GM21576 (cell line): ENCODE results near the gene TERT.
"Not testable (repeated sequence)": the region's sequence is repeated elsewhere in the genome, so short reads cannot be mapped to it uniquely, and the experiment has no call there.

ENCODE experiments used
- ATAC-seq: cut with Tn5 transposase; IDR thresholded peaks from one replicate; pipeline ENCODE4 v1.9.1; 2021; ENCODE audit warnings: mild to moderate bottlenecking, moderate library complexity; ENCODE audit not compliant: unreplicated experiment

TERT gene

GRCh38 chr5:1297243-1297642 is 2.4 kb upstream of the TERT start:
- no peak for ATAC-seq

- no peak for ATAC-seq
These were observed 776 bp upstream of the TERT start for GRCh38 chr5:1295650-1296037.

GRCh38 chr5:1294206-1294834 is 548 bp downstream of the TERT start:
- ATAC-seq: no peak

- no peak for ATAC-seq
These were observed 1.3 kb downstream of the TERT start for GRCh38 chr5:1293416-1294205.

- no peak for ATAC-seq
These were observed 1.9 kb downstream of the TERT start for GRCh38 chr5:1292846-1293415.

GRCh38 chr5:1292139-1292538 is 2.7 kb downstream of the TERT start:
- no peak for ATAC-seq

- no peak for ATAC-seq
These were observed 3.2 kb downstream of the TERT start for GRCh38 chr5:1291611-1292080.

- not testable (repeated sequence) for ATAC-seq
These were observed 3.9 kb downstream of the TERT start for GRCh38 chr5:1290956-1291355.

- not testable (repeated sequence) for ATAC-seq
These were observed 5.3 kb downstream of the TERT start for GRCh38 chr5:1289559-1289958.

GRCh38 chr5:1288439-1289335 is 6.2 kb downstream of the TERT start:
- ATAC-seq: no peak

GRCh38 chr5:1285883-1286291 is 9.0 kb downstream of the TERT start:
- ATAC-seq: no peak

- ATAC-seq: no peak
These were observed 9.7 kb downstream of the TERT start for GRCh38 chr5:1285141-1285540.

- ATAC-seq: not testable (repeated sequence)
These were observed 10.4 kb downstream of the TERT start for GRCh38 chr5:1284336-1284970.

- not testable (repeated sequence) for ATAC-seq
These were observed 11.2 kb downstream of the TERT start for GRCh38 chr5:1283729-1284041.

- not testable (repeated sequence) for ATAC-seq
These were observed 11.7 kb downstream of the TERT start for GRCh38 chr5:1282993-1283728.

- no peak for ATAC-seq
These were observed 12.5 kb downstream of the TERT start for GRCh38 chr5:1282131-1282992.

- no peak for ATAC-seq
These were observed 13.6 kb downstream of the TERT start for GRCh38 chr5:1281038-1281882.
